Liver (tissue), 9 donors: ENCODE results near the gene EME1. TPM values are rescaled to one million over a fixed set of nuclear protein-coding genes. Genes with fewer than 3 reads are reported as not detected.

ENCODE experiments used
- DNase-seq: peaks from one replicate; pipeline ENCODE4 v3.0.0-alpha.2; 2017; ENCODE audit warnings: low spot score
- H3K27ac ChIP-seq, 2 donors: one replicate each; pipeline ENCODE4 v1.7.0; 2013; ENCODE audit warnings: inconsistent platforms in 2 of 2, low read length in 2 of 2, control low read depth in 1 of 2, low read depth in 1 of 2, mild to moderate bottlenecking in 1 of 2
- H3K27me3 ChIP-seq, 4 donors: one replicate each; pipeline versions ENCODE4 v1.6.1 to v1.7.0; 2013; ENCODE audit warnings: low read length in 3 of 4, inconsistent platforms in 1 of 4, mild to moderate bottlenecking in 1 of 4, moderate library complexity in 1 of 4; ENCODE audit not compliant: control insufficient read depth in 4 of 4, insufficient read depth in 4 of 4
- H3K36me3 ChIP-seq, 4 donors: one replicate each; pipeline versions ENCODE4 v1.6.1 to v1.7.0; 2013; ENCODE audit warnings: low read length in 3 of 4, mild to moderate bottlenecking in 3 of 4, low read depth in 1 of 4, moderate library complexity in 1 of 4; ENCODE audit not compliant: control insufficient read depth in 4 of 4, insufficient read depth in 3 of 4
- H3K4me1 ChIP-seq, 4 donors: one replicate each; pipeline versions ENCODE4 v1.6.1 to v1.7.0; 2013; ENCODE audit warnings: low read length in 3 of 4, mild to moderate bottlenecking in 3 of 4, moderate library complexity in 1 of 4; ENCODE audit not compliant: control insufficient read depth in 4 of 4, insufficient read depth in 4 of 4
- H3K4me3 ChIP-seq, 3 donors: one replicate each; pipeline versions ENCODE4 v1.6.1 to v1.7.0; 2013; ENCODE audit warnings: low read length in 3 of 3, control low read depth in 1 of 3, low read depth in 1 of 3, mild to moderate bottlenecking in 1 of 3
- H3K9ac ChIP-seq, 2 donors: one replicate each; pipeline ENCODE4 v1.7.0; 2013; ENCODE audit warnings: low read length in 2 of 2, mild to moderate bottlenecking in 2 of 2, moderate library complexity in 2 of 2, control low read depth in 1 of 2, low read depth in 1 of 2
- H3K9me3 ChIP-seq, 4 donors: one replicate each; pipeline versions ENCODE4 v1.6.1 to v1.7.0; 2013; ENCODE audit warnings: low read length in 3 of 4; ENCODE audit not compliant: control insufficient read depth in 4 of 4
- FOXA1 ChIP-seq: IDR thresholded peaks from 2 replicates; pipeline ENCODE4 v1.6.1; 2016; ENCODE audit warnings: antibody characterized with exemption
- FOXA2 ChIP-seq: IDR thresholded peaks from 2 replicates; pipeline ENCODE4 v1.6.1; 2016; ENCODE audit warnings: antibody characterized with exemption
- GABPA ChIP-seq, 2 donors: IDR thresholded peaks in 1 of 2; conservative IDR thresholded peaks in 1 of 2; 2 replicates each; pipeline ENCODE4 v1.6.1; 2016; ENCODE audit warnings: antibody characterized with exemption in 2 of 2, mild to moderate bottlenecking in 1 of 2, moderate library complexity in 1 of 2
- HNF4A ChIP-seq, 2 donors: conservative IDR thresholded peaks; 2 replicates each; pipeline ENCODE4 v1.6.1; 2016; ENCODE audit warnings: antibody characterized with exemption in 2 of 2, mild to moderate bottlenecking in 2 of 2
- HNF4G ChIP-seq: IDR thresholded peaks from 2 replicates; pipeline ENCODE4 v1.6.1; 2016; ENCODE audit warnings: antibody characterized with exemption
- NR2F2 ChIP-seq: IDR thresholded peaks from 2 replicates; pipeline ENCODE4 v1.6.1; 2016; ENCODE audit warnings: antibody characterized with exemption
- RAD21 ChIP-seq, 2 donors: IDR thresholded peaks; 2 replicates each; pipeline ENCODE4 v1.6.1; 2016; ENCODE audit warnings: antibody characterized with exemption in 2 of 2, mild to moderate bottlenecking in 2 of 2
- WGBS: extraction: QIAGEN DNeasy Blood & Tissue Kit; methylation state at CpG from one replicate; pipeline ENCODE4 v1.1.7; 2013; 5-methylcytosine and 5-hydroxymethylcytosine counted together
- polyA plus RNA-seq, 2 donors: library from polyadenylated mRNA; stranded (reverse) in 1 of 2; unstranded in 1 of 2; fragments of 200-250 nt in 1 of 2; fragments of >200 nt in 1 of 2; fragmentation: Nextera tagmentation in 1 of 2; extraction: Ambion mirVana in 1 of 2; gene quantifications; one replicate each; pipeline versions ENCODE4 v1.2.1 to v1.2.3, GENCODE V29; 2013 to 2015
- total RNA-seq, 2 donors: library from RNA; depleted of rRNA; stranded (reverse); fragments of >200 nt; gene quantifications; one replicate each; pipeline ENCODE4 v1.2.3, GENCODE V29; 2014
- TF ChIP-seq, protein P1 (sequence below): IDR thresholded peaks from 2 replicates; pipeline ENCODE4 v1.6.1; 2016; ENCODE audit warnings: antibody characterized with exemption
- TF ChIP-seq, protein P2 (sequence below): fragments of 150-350 bp; IDR thresholded peaks from 2 replicates; pipeline ENCODE4 v1.5.1; 2017; ENCODE audit warnings: improper control_type of control experiment, low read depth, low read length; ENCODE audit not compliant: missing input control
- TF ChIP-seq, protein P3 (sequence below): IDR thresholded peaks from 2 replicates; pipeline ENCODE4 v1.6.1; 2016; ENCODE audit warnings: antibody characterized with exemption, mild to moderate bottlenecking
- TF ChIP-seq, protein P4 (sequence below): IDR thresholded peaks from 2 replicates; pipeline ENCODE4 v1.6.1; 2016; ENCODE audit warnings: antibody characterized with exemption
- TF ChIP-seq, protein P5 (sequence below): IDR thresholded peaks from 2 replicates; pipeline ENCODE4 v1.6.1; 2016; ENCODE audit warnings: antibody characterized with exemption
- donor health status: healthy.
- donor health status: healthy.
- donor health status: healthy.
- donor health status: healthy.
- donor health status: healthy.

The EME1 gene
- total and polyA plus RNA-seq, 4 donors, result 0.08 to 3.4 (median 0.35) TPM

DNA sequence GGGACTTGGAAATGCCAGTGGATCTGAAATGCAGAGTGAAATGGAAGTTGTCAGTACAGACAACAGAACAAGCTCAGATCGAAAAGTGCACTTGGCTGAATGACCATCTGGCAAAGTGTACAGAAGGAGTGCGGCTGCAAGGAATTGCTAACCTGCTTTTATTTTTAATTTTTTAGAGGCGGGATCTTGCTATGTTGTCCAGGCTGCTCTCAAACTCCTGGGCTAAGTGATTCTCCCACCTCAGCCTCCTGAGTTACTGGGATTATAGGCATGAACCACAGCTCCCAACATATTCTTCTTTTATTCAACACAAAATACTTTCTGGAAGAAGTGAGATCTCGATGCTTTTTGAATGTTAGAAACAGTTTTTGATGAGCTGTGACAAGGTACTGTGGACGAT lies 20.7 kb downstream of the EME1 start (continued):
- TF ChIP-seq, protein P1, sequence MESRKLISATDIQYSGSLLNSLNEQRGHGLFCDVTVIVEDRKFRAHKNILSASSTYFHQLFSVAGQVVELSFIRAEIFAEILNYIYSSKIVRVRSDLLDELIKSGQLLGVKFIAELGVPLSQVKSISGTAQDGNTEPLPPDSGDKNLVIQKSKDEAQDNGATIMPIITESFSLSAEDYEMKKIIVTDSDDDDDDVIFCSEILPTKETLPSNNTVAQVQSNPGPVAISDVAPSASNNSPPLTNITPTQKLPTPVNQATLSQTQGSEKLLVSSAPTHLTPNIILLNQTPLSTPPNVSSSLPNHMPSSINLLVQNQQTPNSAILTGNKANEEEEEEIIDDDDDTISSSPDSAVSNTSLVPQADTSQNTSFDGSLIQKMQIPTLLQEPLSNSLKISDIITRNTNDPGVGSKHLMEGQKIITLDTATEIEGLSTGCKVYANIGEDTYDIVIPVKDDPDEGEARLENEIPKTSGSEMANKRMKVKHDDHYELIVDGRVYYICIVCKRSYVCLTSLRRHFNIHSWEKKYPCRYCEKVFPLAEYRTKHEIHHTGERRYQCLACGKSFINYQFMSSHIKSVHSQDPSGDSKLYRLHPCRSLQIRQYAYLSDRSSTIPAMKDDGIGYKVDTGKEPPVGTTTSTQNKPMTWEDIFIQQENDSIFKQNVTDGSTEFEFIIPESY, result no peak
- no peak for TF ChIP-seq HNF4G
- no peak for TF ChIP-seq GABPA (IDR thresholded peaks at IDR 0.05 in 1 of 2, conservative IDR thresholded peaks at IDR 0.05 in 1 of 2)
- TF ChIP-seq, protein P2, sequence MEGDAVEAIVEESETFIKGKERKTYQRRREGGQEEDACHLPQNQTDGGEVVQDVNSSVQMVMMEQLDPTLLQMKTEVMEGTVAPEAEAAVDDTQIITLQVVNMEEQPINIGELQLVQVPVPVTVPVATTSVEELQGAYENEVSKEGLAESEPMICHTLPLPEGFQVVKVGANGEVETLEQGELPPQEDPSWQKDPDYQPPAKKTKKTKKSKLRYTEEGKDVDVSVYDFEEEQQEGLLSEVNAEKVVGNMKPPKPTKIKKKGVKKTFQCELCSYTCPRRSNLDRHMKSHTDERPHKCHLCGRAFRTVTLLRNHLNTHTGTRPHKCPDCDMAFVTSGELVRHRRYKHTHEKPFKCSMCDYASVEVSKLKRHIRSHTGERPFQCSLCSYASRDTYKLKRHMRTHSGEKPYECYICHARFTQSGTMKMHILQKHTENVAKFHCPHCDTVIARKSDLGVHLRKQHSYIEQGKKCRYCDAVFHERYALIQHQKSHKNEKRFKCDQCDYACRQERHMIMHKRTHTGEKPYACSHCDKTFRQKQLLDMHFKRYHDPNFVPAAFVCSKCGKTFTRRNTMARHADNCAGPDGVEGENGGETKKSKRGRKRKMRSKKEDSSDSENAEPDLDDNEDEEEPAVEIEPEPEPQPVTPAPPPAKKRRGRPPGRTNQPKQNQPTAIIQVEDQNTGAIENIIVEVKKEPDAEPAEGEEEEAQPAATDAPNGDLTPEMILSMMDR, result no peak

DNA sequence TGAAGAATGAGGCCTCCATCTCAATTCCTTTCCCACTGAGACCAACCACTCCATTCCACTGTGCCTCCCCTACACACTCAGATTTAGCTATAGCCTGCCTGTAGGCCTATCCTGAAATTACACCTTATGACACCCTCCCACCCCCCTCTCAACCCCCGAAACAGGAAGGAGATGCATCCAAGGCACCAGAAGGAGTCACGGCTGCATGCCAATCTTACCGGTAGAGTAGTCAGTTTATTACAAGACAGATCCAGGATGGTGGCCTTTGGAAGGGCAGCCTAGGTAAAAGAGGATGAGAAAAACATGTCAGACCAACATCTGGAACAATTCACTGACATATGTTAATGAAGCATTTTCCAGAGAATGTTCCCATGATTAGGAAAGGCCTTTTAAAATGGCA lies 21.7 kb downstream of the EME1 start:
- H3K27me3 ChIP-seq, result no peaks in the 10 kb centered on the region
- WGBS, result 39% methylated on average over 3 of the region's 3 CpGs
- no peak overlapping the region for H3K27ac ChIP-seq
- no peak overlapping the region for H3K9ac ChIP-seq
- DNase-seq, result no peak
- peaks cover 7 to 35% (median 25%) of the 10 kb centered on the region in 4 donors for H3K4me1 ChIP-seq
- H3K9me3 ChIP-seq, result no peaks in the 10 kb centered on the region
- H3K4me3 ChIP-seq, result no peak overlapping the region
- TF ChIP-seq FOXA2 (no peak), FOXA1 (no peak), HNF4A (conservative IDR thresholded peaks at IDR 0.05) (no peak), HNF4G (no peak), NR2F2 (no peak), RAD21 (IDR thresholded peaks at IDR 0.05) (no peak)
- TF ChIP-seq, protein P2, result no peak
- TF ChIP-seq, protein P3, sequence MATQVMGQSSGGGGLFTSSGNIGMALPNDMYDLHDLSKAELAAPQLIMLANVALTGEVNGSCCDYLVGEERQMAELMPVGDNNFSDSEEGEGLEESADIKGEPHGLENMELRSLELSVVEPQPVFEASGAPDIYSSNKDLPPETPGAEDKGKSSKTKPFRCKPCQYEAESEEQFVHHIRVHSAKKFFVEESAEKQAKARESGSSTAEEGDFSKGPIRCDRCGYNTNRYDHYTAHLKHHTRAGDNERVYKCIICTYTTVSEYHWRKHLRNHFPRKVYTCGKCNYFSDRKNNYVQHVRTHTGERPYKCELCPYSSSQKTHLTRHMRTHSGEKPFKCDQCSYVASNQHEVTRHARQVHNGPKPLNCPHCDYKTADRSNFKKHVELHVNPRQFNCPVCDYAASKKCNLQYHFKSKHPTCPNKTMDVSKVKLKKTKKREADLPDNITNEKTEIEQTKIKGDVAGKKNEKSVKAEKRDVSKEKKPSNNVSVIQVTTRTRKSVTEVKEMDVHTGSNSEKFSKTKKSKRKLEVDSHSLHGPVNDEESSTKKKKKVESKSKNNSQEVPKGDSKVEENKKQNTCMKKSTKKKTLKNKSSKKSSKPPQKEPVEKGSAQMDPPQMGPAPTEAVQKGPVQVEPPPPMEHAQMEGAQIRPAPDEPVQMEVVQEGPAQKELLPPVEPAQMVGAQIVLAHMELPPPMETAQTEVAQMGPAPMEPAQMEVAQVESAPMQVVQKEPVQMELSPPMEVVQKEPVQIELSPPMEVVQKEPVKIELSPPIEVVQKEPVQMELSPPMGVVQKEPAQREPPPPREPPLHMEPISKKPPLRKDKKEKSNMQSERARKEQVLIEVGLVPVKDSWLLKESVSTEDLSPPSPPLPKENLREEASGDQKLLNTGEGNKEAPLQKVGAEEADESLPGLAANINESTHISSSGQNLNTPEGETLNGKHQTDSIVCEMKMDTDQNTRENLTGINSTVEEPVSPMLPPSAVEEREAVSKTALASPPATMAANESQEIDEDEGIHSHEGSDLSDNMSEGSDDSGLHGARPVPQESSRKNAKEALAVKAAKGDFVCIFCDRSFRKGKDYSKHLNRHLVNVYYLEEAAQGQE, result no peak
- TF ChIP-seq, protein P4, sequence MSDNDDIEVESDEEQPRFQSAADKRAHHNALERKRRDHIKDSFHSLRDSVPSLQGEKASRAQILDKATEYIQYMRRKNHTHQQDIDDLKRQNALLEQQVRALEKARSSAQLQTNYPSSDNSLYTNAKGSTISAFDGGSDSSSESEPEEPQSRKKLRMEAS, result no peak
- TF ChIP-seq, protein P5, sequence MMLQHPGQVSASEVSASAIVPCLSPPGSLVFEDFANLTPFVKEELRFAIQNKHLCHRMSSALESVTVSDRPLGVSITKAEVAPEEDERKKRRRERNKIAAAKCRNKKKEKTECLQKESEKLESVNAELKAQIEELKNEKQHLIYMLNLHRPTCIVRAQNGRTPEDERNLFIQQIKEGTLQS, result no peak
- H3K36me3 ChIP-seq, result peaks cover 14 to 49% (median 45%) of the 10 kb centered on the region in 4 donors
